HL-60 (cell line): Measurements from ENCODE around the gene MSRB3.

ENCODE experiments used
- DNase-seq, 2 experiments: peaks; one replicate each; pipeline ENCODE4 v3.0.0-alpha.2; 2010 to 2020; ENCODE audit warnings: low read depth in 1 of 2, low spot score in 1 of 2
- H3K27ac ChIP-seq: fragments of 250-450 bp; sonication (Bioruptor Pico); replicated peaks from 2 replicates; pipeline ENCODE4 v1.5.1; 2020; ENCODE audit warnings: mild to moderate bottlenecking, moderate library complexity
- H3K27me3 ChIP-seq: fragments of 250-450 bp; sonication (Bioruptor Pico); 2 replicates; pipeline ENCODE4 v1.5.1; 2021; ENCODE audit warnings: mild to moderate bottlenecking, moderate library complexity; ENCODE audit not compliant: insufficient read depth, poor library complexity, severe bottlenecking
- H3K4me3 ChIP-seq: replicated peaks from 2 replicates; pipeline ENCODE4 v1.5.1; 2011; ENCODE audit warnings: mild to moderate bottlenecking, control low read depth, low read length; ENCODE audit not compliant: insufficient read depth
- CTCF ChIP-seq: IDR thresholded peaks from one replicate; pipeline ENCODE4 v1.5.1; 2011; ENCODE audit warnings: low read length, control low read depth, inconsistent platforms; ENCODE audit not compliant: insufficient read depth
- GABPA ChIP-seq: IDR thresholded peaks from 2 replicates; pipeline ENCODE4 v1.6.1; 2012; ENCODE audit warnings: low read depth
- POLR2AphosphoS5 ChIP-seq: IDR thresholded peaks from 2 replicates; pipeline ENCODE4 v1.6.1; 2012; ENCODE audit warnings: low read depth
- SPI1 ChIP-seq: IDR thresholded peaks from 2 replicates; pipeline ENCODE4 v1.6.1; 2012; ENCODE audit warnings: low read depth, mild to moderate bottlenecking, borderline replicate concordance
- TF ChIP-seq, protein P1 (sequence below): IDR thresholded peaks from 2 replicates; pipeline ENCODE4 v1.6.1; 2012; ENCODE audit warnings: low read depth; ENCODE audit not compliant: insufficient replicate concordance

Gene MSRB3

DNA sequence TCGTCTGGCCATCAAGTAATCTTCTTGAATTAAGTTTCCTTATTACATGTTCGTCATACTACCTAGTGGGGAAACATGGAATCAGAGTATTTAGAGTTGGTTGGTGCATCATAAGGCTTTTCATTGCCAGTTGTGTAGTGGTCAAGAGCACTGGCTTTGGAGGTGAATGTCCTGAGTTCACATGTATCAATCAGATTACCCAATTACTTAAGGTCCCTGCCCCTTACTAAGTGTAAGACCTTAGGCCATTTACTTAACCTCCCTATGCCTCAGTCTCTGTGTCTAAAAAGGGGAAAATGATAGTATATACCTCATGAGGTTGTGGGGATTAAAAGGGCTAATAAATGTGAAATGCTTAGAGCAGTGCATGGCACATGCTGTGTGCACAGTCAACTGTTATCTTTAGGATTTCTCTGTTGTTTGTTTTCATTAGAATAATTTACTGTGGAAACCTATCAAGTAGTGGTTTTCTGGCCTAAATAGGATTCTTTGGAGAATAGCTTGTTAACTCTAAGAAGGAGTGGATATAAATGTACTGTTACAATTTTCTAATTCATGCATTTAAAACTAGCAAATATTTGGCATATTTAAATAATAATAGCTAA is 27.0 kb downstream of the MSRB3 start:
- DNase-seq, result no peak
- no peaks in the 10 kb centered on the region for H3K27me3 ChIP-seq
- no peak overlapping the region for H3K27ac ChIP-seq
- no peak for TF ChIP-seq POLR2AphosphoS5
- no peak for TF ChIP-seq GABPA
- TF ChIP-seq, protein P1, sequence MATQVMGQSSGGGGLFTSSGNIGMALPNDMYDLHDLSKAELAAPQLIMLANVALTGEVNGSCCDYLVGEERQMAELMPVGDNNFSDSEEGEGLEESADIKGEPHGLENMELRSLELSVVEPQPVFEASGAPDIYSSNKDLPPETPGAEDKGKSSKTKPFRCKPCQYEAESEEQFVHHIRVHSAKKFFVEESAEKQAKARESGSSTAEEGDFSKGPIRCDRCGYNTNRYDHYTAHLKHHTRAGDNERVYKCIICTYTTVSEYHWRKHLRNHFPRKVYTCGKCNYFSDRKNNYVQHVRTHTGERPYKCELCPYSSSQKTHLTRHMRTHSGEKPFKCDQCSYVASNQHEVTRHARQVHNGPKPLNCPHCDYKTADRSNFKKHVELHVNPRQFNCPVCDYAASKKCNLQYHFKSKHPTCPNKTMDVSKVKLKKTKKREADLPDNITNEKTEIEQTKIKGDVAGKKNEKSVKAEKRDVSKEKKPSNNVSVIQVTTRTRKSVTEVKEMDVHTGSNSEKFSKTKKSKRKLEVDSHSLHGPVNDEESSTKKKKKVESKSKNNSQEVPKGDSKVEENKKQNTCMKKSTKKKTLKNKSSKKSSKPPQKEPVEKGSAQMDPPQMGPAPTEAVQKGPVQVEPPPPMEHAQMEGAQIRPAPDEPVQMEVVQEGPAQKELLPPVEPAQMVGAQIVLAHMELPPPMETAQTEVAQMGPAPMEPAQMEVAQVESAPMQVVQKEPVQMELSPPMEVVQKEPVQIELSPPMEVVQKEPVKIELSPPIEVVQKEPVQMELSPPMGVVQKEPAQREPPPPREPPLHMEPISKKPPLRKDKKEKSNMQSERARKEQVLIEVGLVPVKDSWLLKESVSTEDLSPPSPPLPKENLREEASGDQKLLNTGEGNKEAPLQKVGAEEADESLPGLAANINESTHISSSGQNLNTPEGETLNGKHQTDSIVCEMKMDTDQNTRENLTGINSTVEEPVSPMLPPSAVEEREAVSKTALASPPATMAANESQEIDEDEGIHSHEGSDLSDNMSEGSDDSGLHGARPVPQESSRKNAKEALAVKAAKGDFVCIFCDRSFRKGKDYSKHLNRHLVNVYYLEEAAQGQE, result no peak
- TF ChIP-seq CTCF, result no peak
- no peak for TF ChIP-seq SPI1
- no peak overlapping the region for H3K4me3 ChIP-seq

GRCh38 chr12:65306366-65307168 is 28.1 kb downstream of the MSRB3 start:
- TF ChIP-seq, protein P1, result no peak
- TF ChIP-seq GABPA, result no peak
- TF ChIP-seq CTCF, result peak; percentile 72
- DNase-seq, result peak in 1 of 2 experiments; percentile 37
- peak overlapping the region; percentile 25 for H3K27ac ChIP-seq
- H3K27me3 ChIP-seq, result no peaks in the 10 kb centered on the region
- H3K4me3 ChIP-seq, result no peak overlapping the region

DNA sequence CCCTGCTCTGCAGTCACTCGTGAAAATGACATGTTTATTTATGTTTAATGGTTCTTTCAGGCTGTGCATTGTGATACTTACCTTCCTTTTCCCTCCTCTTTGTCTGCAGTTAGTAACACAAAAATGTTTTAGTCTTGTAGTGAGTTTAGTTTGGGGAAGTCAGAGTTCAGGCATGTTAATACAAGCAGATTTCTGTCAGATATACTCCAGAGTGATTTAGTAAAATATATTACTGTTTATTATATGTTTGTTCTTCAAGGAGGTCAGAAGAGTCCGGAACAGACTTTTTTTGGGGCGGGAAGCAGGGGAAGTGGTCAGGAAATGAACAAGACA is 28.7 kb downstream of the MSRB3 start:
- no peaks in the 10 kb centered on the region for H3K27me3 ChIP-seq
- H3K27ac ChIP-seq, result peak overlapping the region; percentile 25
- no peak overlapping the region for H3K4me3 ChIP-seq
- no peak for TF ChIP-seq GABPA
- TF ChIP-seq POLR2AphosphoS5, result no peak
- peak; percentile 66 for TF ChIP-seq SPI1
- TF ChIP-seq CTCF, result no peak
- TF ChIP-seq, protein P1, result no peak
- DNase-seq, result no peak
